Astrocyte of the spinal cord (primary cell): Measurements from ENCODE around the gene DHRS7B.
"Not testable (repeated sequence)": the region's sequence is repeated elsewhere in the genome, so short reads cannot be mapped to it uniquely, and the experiment has no call there.

Experiments
- DNase-seq: peaks from one replicate; pipeline ENCODE4 v3.0.0; 2011; ENCODE audit warnings: low read depth, low spot score
- H3K4me3 ChIP-seq: 2 replicates; pipeline ENCODE4 v1.5.1; 2011; ENCODE audit warnings: low read depth, mild to moderate bottlenecking, low read length, moderate library complexity
- CTCF ChIP-seq: IDR thresholded peaks from 2 replicates; pipeline ENCODE4 v1.5.1; 2012; ENCODE audit warnings: low read depth, mild to moderate bottlenecking, low read length, inconsistent platforms
- in situ Hi-C: cut with HindIII; loops from 2 replicates; pipeline ENCODE4 v1.10.0; 2017; ENCODE audit warnings: low sequenced_read_pairs

DHRS7B gene

GRCh38 chr17:21140911-21141310, 14.1 kb downstream of the DHRS7B start:
- in situ Hi-C loops, result no loop called here
- TF ChIP-seq CTCF, result no peak
- H3K4me3 ChIP-seq, result no peak overlapping the region
- DNase-seq, result no peak

- H3K4me3 ChIP-seq, result no peak overlapping the region
- no peak for DNase-seq
- in situ Hi-C loops, result no loop called here
- no peak for TF ChIP-seq CTCF
Measured at GRCh38 chr17:21141331-21141730, 14.6 kb downstream of the DHRS7B start.

GRCh38 chr17:21142065-21142464, 15.3 kb downstream of the DHRS7B start:
- DNase-seq, H3K4me3 ChIP-seq, in situ Hi-C loops: not testable (repeated sequence)

GRCh38 chr17:21143695-21144094, 16.9 kb downstream of the DHRS7B start:
- no peak overlapping the region for H3K4me3 ChIP-seq
- TF ChIP-seq CTCF, result no peak
- in situ Hi-C loops, result no loop called here
- no peak for DNase-seq

- in situ Hi-C loops, H3K4me3 ChIP-seq, DNase-seq: not testable (repeated sequence)
Measured at GRCh38 chr17:21144299-21144698, 17.5 kb downstream of the DHRS7B start.

- no peak for TF ChIP-seq CTCF
- DNase-seq, result no peak
- in situ Hi-C loops, result no loop called here
- H3K4me3 ChIP-seq, result no peak overlapping the region
Measured at GRCh38 chr17:21146362-21147015, 19.7 kb downstream of the DHRS7B start.

GRCh38 chr17:21149621-21150020, 22.9 kb downstream of the DHRS7B start:
- no peak for TF ChIP-seq CTCF
- no peak for DNase-seq
- H3K4me3 ChIP-seq, result no peak overlapping the region
- in situ Hi-C loops, result no loop called here

- in situ Hi-C loops, result no loop called here
- TF ChIP-seq CTCF, result no peak
- no peak overlapping the region for H3K4me3 ChIP-seq
Measured at GRCh38 chr17:21152731-21153130, 26.0 kb downstream of the DHRS7B start.

More at GRCh38 chr17:21152731-21153130, 26.0 kb downstream of the DHRS7B start:
- no peak for DNase-seq
